ENCODE results near the gene HIGD1A.

Gene HIGD1A

DNA sequence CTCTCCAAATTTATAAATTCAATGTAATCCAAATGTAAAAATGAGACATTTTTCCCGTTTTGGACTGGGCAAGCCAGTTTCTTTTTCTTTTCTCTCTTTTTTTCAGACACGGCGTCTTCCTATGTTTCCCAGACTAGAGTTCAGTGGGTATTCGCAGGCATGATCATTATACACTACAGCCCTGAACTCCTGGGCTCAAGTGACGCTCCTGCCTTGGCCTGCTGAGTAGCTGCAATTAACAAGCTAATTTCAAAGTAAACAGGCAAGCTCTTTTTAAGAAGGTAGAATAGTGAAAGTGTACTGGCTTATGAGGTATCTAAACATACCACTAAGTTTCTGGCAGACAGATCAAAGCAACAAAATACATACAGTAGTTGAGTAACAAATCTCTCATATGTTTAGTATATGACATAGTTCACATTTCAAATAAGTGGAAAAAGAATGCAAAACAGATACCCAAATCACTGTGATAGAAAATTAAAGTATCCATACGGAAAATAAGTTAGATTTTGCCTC is 13.5 kb downstream of the HIGD1A start:
- no peak overlapping the region for H3K4me3 ChIP-seq (ENCODE audit: low read length)
- H3K36me3 ChIP-seq (ENCODE audit: insufficient read depth, low read length), result peaks cover 6% of the 10 kb centered on the region
- no peaks in the 10 kb centered on the region for H3K27me3 ChIP-seq (ENCODE audit: control insufficient read depth, insufficient read depth, low read length)
- H3K9ac ChIP-seq (ENCODE audit: low read depth, low read length), result no peak overlapping the region
- H3K4me1 ChIP-seq (ENCODE audit: control insufficient read depth, insufficient read depth, low read length), result no peaks in the 10 kb centered on the region
- no peak overlapping the region for H3K4me2 ChIP-seq (ENCODE audit: low read length)
- no peaks in the 10 kb centered on the region for H3K9me3 ChIP-seq (replicated peaks; ENCODE audit: low read length)

DNA sequence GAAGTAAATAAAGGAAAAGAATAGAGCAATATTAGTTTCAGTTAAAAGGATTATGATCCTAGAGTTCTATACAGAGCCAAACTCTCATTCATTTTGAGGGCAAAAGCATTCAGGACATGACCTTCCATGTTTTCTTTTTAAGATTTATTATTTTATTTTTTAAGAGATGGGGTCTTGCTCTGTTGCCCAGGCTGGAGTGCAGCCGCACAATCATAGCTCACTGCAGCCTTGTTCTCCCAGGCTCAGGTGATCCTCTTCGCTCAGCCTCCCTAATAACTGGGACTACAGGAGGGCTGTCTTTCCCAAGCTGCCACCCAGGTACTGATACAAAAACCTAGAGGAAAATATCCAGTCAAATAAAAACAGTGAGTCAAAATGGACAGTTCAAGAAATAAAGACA is 17.7 kb downstream of the HIGD1A start:
- H3K4me2 ChIP-seq (ENCODE audit: low read length), result no peak overlapping the region
- H3K9me3 ChIP-seq (replicated peaks; ENCODE audit: low read length), result no peaks in the 10 kb centered on the region
- H3K4me1 ChIP-seq (ENCODE audit: control insufficient read depth, insufficient read depth, low read length), result no peaks in the 10 kb centered on the region
- H3K27me3 ChIP-seq (ENCODE audit: control insufficient read depth, insufficient read depth, low read length), result no peaks in the 10 kb centered on the region
- peaks cover 19% of the 10 kb centered on the region for H3K36me3 ChIP-seq (ENCODE audit: insufficient read depth, low read length)
- no peak overlapping the region for H3K9ac ChIP-seq (ENCODE audit: low read depth, low read length)
- no peak overlapping the region for H3K4me3 ChIP-seq (ENCODE audit: low read length)

DNA sequence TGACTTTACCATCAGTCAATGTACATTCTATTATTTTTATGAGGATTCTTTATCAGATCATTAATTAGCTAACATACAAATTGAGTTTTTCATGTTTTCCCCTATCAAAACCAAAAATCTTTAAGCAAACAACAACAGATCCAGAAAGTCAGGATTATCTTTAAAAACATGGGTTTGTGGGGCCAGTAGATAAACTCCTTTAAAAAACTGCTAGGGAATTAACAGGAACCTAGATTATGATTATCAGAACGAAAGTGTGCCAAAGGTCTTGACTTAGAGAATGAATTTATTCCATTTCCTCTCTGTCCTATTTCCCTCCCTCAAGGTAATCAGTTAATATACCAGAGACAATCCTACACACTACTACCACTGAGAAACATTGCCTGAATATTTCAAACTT is 18.1 kb downstream of the HIGD1A start:
- Histone ChIP-seq H3K4me2 (ENCODE audit: low read length) (no peak overlapping the region), H3K9ac (ENCODE audit: low read depth, low read length) (no peak overlapping the region), H3K36me3 (ENCODE audit: insufficient read depth, low read length) (peaks cover 19% of the 10 kb centered on the region), H3K27me3 (ENCODE audit: control insufficient read depth, insufficient read depth, low read length) (no peaks in the 10 kb centered on the region), H3K4me3 (ENCODE audit: low read length) (no peak overlapping the region), H3K9me3 (replicated peaks; ENCODE audit: low read length) (no peaks in the 10 kb centered on the region), H3K4me1 (ENCODE audit: control insufficient read depth, insufficient read depth, low read length) (no peaks in the 10 kb centered on the region)

DNA sequence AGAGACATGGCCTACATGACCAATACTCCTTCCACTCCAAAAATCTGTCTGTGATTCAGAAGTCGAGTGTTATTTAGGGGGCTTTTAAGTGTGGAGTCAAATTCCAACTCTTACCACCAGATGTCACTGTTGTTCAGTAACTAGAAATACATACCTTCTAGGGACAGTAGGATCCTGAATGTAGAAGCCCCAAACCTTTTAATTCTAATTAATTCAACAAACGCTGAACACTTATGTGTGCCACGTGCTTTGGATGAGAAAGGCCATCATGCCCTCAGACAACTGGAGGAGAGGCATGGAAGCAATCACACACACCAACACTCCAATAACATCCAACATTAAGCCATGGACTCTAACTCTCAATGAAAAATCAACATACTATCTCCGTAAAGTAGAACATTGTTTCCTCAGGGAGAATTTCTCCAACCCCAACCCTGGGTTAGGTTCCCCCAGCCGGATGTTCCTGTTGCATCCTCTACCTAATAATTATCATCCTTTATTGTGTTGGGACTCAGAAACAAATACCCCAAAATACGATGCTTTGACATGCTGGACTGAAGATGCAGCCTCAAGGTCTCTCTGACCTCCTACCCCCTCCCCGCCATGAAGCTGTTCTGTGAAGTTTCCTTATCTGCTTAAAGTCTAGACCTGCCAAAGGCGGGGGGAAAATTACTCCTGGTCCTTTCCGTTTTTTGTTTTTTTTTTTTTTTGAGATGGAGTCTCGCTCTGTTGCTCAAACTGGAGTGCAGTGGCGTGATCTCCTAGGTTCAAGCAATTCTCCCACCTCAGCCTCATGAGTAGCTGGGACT is 23.2 kb downstream of the HIGD1A start:
- H3K9me3 ChIP-seq (replicated peaks; ENCODE audit: low read length), result no peaks in the 10 kb centered on the region
- no peaks in the 10 kb centered on the region for H3K27me3 ChIP-seq (ENCODE audit: control insufficient read depth, insufficient read depth, low read length)
- H3K4me2 ChIP-seq (ENCODE audit: low read length), result no peak overlapping the region
- no peak overlapping the region for H3K4me3 ChIP-seq (ENCODE audit: low read length)
- H3K9ac ChIP-seq (ENCODE audit: low read depth, low read length), result peak overlapping the region; percentile 2
- H3K36me3 ChIP-seq (ENCODE audit: insufficient read depth, low read length), result peaks cover 13% of the 10 kb centered on the region
- peaks cover 29% of the 10 kb centered on the region for H3K4me1 ChIP-seq (ENCODE audit: control insufficient read depth, insufficient read depth, low read length)

DNA sequence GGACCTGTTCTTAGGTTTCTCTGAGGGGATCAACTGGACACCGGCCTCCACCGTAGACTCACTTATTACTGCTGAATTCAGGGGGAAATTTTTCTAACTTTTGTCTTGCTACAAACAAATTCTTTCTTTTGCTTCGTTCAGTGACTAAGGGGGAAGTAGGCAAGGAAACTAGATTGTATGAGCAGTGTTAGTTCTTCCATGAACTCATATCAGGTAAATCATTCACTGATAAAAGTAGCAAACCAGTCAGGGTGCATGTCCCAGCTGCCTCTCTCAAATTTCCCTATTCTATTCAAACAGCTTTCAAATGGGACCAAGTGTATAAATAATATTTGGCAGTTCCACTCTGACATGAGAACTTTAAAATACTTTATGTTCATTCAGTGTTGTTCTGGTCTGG is 23.9 kb downstream of the HIGD1A start:
- H3K4me2 ChIP-seq (ENCODE audit: low read length), result no peak overlapping the region
- H3K36me3 ChIP-seq (ENCODE audit: insufficient read depth, low read length), result peaks cover 11% of the 10 kb centered on the region
- H3K4me3 ChIP-seq (ENCODE audit: low read length), result no peak overlapping the region
- peaks cover 29% of the 10 kb centered on the region for H3K4me1 ChIP-seq (ENCODE audit: control insufficient read depth, insufficient read depth, low read length)
- H3K9ac ChIP-seq (ENCODE audit: low read depth, low read length), result peak overlapping the region; percentile 2
- no peaks in the 10 kb centered on the region for H3K27me3 ChIP-seq (ENCODE audit: control insufficient read depth, insufficient read depth, low read length)
- no peaks in the 10 kb centered on the region for H3K9me3 ChIP-seq (replicated peaks; ENCODE audit: low read length)

DNA sequence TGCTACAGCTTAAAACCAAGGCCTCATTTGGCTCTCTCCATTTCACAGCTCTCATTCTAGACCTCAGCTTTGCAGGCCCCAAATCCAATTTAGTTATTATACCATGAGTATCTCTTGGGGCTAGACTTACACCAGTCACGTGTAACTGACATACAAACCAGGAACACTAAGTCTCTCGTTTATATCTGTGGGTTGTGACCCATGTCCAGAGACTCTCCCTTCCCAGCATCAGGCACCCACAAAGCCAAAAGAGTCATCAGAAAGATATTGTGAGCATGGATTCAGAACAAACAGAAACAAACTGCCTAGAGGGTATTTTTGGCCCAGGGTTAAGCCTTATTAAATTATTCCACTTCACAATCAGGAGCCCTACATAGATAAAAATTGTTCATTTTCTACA is 25.6 kb downstream of the HIGD1A start:
- Histone ChIP-seq H3K27me3 (ENCODE audit: control insufficient read depth, insufficient read depth, low read length) (no peaks in the 10 kb centered on the region), H3K9ac (ENCODE audit: low read depth, low read length) (peak overlapping the region; percentile 65), H3K36me3 (ENCODE audit: insufficient read depth, low read length) (peaks cover 7% of the 10 kb centered on the region), H3K9me3 (replicated peaks; ENCODE audit: low read length) (no peaks in the 10 kb centered on the region), H3K4me3 (ENCODE audit: low read length) (no peak overlapping the region), H3K4me2 (ENCODE audit: low read length) (peak overlapping the region; percentile 27), H3K4me1 (ENCODE audit: control insufficient read depth, insufficient read depth, low read length) (peaks cover 32% of the 10 kb centered on the region)

DNA sequence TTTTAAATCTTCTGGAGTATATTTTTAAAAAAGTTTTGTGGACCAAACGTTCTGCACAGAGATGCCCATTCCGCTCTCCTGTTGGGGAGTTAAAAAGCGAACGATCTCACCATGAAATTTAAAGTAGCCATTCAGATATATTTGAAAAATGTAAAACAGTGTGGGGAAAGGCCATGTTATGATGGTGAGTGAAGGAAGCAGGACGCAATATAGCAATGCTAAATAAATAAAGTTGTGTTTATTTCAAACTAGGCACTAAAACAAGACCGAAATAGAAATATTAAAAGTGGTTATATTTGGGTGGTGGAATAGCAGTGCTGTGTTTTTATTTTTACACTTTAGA is 30.9 kb downstream of the HIGD1A start:
- Histone ChIP-seq H3K9ac (ENCODE audit: low read depth, low read length) (peak overlapping the region; percentile 70), H3K36me3 (ENCODE audit: insufficient read depth, low read length) (no peaks in the 10 kb centered on the region), H3K4me3 (ENCODE audit: low read length) (peak overlapping the region; percentile 69), H3K4me2 (ENCODE audit: low read length) (peak overlapping the region; percentile 81), H3K27me3 (ENCODE audit: control insufficient read depth, insufficient read depth, low read length) (no peaks in the 10 kb centered on the region), H3K9me3 (replicated peaks; ENCODE audit: low read length) (no peaks in the 10 kb centered on the region), H3K4me1 (ENCODE audit: control insufficient read depth, insufficient read depth, low read length) (peaks cover 19% of the 10 kb centered on the region)

DNA sequence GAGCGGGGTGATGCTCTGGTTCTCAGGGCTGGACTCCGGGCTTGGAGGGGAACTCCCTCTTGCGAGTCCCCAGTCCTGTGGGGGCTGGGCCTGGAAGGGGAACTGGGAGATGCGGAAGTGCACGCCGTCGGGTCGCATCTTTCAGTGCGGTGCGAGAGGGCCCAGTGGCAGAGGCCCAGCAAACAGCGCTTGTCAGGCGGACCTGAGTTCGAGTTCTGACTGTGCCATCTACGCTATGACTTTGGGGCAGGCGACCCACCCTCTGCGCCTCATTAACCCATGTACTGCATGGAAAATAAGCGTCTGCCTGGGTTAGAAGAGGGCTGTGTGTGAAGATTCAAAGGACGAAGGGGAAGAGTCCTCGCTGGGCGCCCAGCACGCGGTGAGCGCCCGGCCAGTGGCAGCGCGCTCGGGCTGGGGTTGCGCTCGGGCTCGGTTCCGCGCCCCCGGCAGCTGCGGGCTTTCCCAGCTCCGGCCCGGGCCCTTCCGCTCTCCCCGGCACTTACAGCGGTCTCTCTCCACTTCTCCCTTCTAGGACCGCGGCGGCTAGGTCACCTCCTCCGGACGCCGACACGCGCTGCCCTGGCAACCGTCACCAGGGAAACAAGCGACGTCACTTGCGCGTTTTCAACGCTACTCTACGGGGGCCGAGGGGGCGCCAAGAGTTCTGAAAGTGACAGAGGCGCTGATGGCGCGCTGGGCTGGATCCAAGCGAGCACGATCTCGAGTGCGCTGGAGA is 31.5 kb downstream of the HIGD1A start, which contains the start of gene CCDC13:
Gene CCDC13 (minus strand): TSS at position 584 of the 739 bp plus-strand sequence. CDS start 14,908 bp downstream, outside the sequence.
- H3K4me3 ChIP-seq (ENCODE audit: low read length), result peak within 1 kb of the TSS; percentile 69
- no peaks in the 10 kb centered on the region for H3K27me3 ChIP-seq (ENCODE audit: control insufficient read depth, insufficient read depth, low read length)
- H3K36me3 ChIP-seq (ENCODE audit: insufficient read depth, low read length), result no peaks in the 10 kb centered on the region
- peak within 1 kb of the TSS; percentile 81 for H3K4me2 ChIP-seq (ENCODE audit: low read length)
- no peaks in the 10 kb centered on the region for H3K9me3 ChIP-seq (replicated peaks; ENCODE audit: low read length)
- peak within 1 kb of the TSS; percentile 70 for H3K9ac ChIP-seq (ENCODE audit: low read depth, low read length)
- H3K4me1 ChIP-seq (ENCODE audit: control insufficient read depth, insufficient read depth, low read length), result peaks cover 14% of the 10 kb centered on the region

DNA sequence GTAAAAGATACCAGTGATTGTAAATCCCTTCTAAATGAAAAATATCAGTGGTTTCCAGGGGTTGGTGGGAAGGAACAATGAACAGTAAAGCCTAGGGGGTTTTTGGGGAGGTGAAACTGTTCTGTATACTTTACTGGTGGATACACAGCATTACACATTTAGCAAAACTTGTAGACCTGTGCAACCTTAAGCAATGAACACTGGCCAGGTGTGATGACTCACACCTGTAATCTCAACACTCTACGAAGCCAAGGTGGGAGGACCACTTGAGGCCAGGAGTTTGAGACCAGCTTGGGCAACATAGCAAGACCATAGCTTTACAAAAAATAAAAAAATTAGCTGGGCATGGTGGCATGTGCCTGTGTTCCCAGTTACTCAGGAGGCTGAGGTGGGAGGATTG is 33.0 kb downstream of the HIGD1A start:
- H3K9ac ChIP-seq (ENCODE audit: low read depth, low read length), result no peak overlapping the region
- H3K4me2 ChIP-seq (ENCODE audit: low read length), result no peak overlapping the region
- H3K4me1 ChIP-seq (ENCODE audit: control insufficient read depth, insufficient read depth, low read length), result peaks cover 10% of the 10 kb centered on the region
- H3K36me3 ChIP-seq (ENCODE audit: insufficient read depth, low read length), result no peaks in the 10 kb centered on the region
- no peaks in the 10 kb centered on the region for H3K27me3 ChIP-seq (ENCODE audit: control insufficient read depth, insufficient read depth, low read length)
- no peak overlapping the region for H3K4me3 ChIP-seq (ENCODE audit: low read length)
- H3K9me3 ChIP-seq (replicated peaks; ENCODE audit: low read length), result no peaks in the 10 kb centered on the region

DNA sequence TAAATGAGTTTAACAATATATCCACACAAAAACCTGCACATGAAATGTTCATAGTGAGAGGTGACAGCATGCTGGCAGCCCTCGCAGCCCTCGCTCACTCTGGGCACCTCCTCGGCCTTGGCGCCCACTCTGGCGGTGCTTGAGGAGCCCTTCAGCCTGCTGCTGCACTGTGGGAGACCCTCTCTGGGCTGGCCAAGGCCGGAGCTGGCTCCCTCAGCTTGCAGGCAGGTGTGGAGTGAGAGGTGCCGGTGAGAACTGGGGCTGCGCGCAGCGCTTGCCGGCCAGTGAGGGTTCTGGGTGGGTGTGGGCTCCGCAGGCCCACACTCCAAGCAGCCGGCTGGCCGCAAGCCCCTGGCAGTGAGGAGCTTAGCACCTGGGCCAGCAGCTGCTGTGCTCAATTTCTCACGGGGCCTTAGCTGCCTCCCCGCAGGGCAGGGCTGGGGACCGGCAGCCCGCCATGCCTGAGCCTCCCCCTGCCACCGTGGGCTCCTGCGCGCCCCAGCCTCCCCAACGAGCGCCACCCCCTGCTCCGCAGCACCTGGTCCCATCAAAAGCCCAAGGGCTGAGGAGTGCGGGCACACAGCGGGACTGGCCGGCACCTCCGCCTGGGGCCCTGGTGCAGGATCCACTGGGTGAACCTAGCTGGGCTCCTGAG is 34.7 kb downstream of the HIGD1A start:
- Histone ChIP-seq H3K36me3 (ENCODE audit: insufficient read depth, low read length) (no peaks in the 10 kb centered on the region), H3K27me3 (ENCODE audit: control insufficient read depth, insufficient read depth, low read length) (no peaks in the 10 kb centered on the region), H3K4me2 (ENCODE audit: low read length) (no peak overlapping the region), H3K9me3 (replicated peaks; ENCODE audit: low read length) (no peaks in the 10 kb centered on the region), H3K4me1 (ENCODE audit: control insufficient read depth, insufficient read depth, low read length) (peaks cover 10% of the 10 kb centered on the region), H3K4me3 (ENCODE audit: low read length) (no peak overlapping the region), H3K9ac (ENCODE audit: low read depth, low read length) (no peak overlapping the region)

DNA sequence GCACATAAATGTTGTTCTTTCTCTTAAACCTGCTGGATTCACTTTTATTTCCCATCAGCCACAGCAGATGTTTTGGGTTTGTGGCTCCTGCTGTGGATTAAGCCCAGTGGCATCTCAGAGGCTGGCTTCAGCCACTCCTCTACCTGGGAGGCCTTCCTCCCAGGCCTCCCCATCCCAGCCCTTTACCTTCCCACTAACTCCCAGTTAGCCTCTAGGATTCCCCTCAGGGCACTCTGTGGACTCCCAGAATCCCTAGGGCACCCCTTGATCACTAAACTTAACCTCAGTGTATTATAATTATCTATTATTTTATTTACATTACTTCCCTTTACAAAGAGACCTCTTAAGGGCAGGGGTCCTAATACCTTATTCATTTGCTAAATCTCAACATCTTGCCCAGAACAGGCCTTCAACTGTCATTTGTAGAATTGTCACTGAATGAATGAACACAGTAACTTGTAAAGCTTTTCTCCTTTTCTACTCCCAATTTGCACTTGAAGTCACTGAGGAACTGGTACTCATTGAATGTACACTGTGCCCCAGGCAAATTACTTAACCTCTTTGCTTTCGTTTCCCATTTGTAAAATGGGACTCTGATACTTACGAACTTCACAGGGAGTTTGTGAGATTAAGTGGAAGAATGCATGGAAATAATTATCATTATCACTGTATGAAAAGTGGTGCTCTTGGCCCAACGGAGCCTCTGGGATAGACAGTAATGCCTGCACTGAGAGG is 39.6 kb downstream of the HIGD1A start:
- Histone ChIP-seq H3K27me3 (ENCODE audit: control insufficient read depth, insufficient read depth, low read length) (no peaks in the 10 kb centered on the region), H3K9ac (ENCODE audit: low read depth, low read length) (no peak overlapping the region), H3K36me3 (ENCODE audit: insufficient read depth, low read length) (no peaks in the 10 kb centered on the region), H3K4me1 (ENCODE audit: control insufficient read depth, insufficient read depth, low read length) (peaks cover 10% of the 10 kb centered on the region), H3K9me3 (replicated peaks; ENCODE audit: low read length) (no peaks in the 10 kb centered on the region), H3K4me2 (ENCODE audit: low read length) (no peak overlapping the region), H3K4me3 (ENCODE audit: low read length) (no peak overlapping the region)
